Activated T-helper 1 cell treated with anti-CD3 and anti-CD28 coated beads, Interleukin-12 subunit alpha, Interleukin-12 subunit beta, Interleukin-2, Interleukin-4 antibody, amounts not matched to agents 30 ng/mL and 10 ng/mL and 1 ng/mL, durations not matched to agents 14 hours and 24 hours and 36 hours (primary cell): ENCODE measurements around the gene ZNF609. TPM values are rescaled to one million over a fixed set of nuclear protein-coding genes. Genes with fewer than 3 reads are reported as not detected.
A peak's percentile ranks its signal among the peaks of the same experiment; 100 is the strongest.

Experiments
- DNase-seq: peaks from one replicate; pipeline ENCODE4 v3.0.0; 2021; ENCODE audit warnings: low spot score
- H3K27ac Mint-ChIP-seq: one replicate; pipeline ENCODE4 v1.8.0; 2021; ENCODE audit warnings: mild to moderate bottlenecking, mixed read lengths
- H3K27me3 Mint-ChIP-seq: one replicate; pipeline ENCODE4 v1.8.0; 2022; ENCODE audit warnings: mild to moderate bottlenecking, moderate library complexity, mixed read lengths; ENCODE audit not compliant: insufficient read depth
- H3K36me3 Mint-ChIP-seq: one replicate; pipeline ENCODE4 v1.8.0; 2021; ENCODE audit warnings: low read depth, mixed read lengths
- H3K4me1 Mint-ChIP-seq: one replicate; pipeline ENCODE4 v1.8.0; 2021; ENCODE audit warnings: low read depth, mixed read lengths
- H3K4me3 Mint-ChIP-seq: one replicate; pipeline ENCODE4 v1.8.0; 2021; ENCODE audit warnings: mild to moderate bottlenecking, moderate library complexity, mixed read lengths
- H3K9me3 Mint-ChIP-seq: one replicate; pipeline ENCODE4 v1.8.0; 2021; ENCODE audit warnings: mixed read lengths
- intact Hi-C: fragments of 100-400 bp; cut with micrococcal nuclease; formaldehyde crosslinking; loops from one replicate; pipeline ENCODE4 v1.15.1; 2024
- total RNA-seq: library from RNA; stranded (reverse); gene quantifications from 2 replicates; pipeline ENCODE4 v1.2.3, GENCODE V29; 2022

The ZNF609 gene
- total RNA-seq, 1 donor from 2014 or later: 65.4 TPM

- Mint-ChIP-seq H3K4me3 (no peak overlapping the region), H3K27ac (no peak overlapping the region)
- intact Hi-C loops: no loop called here
These were observed 106.5 kb downstream of the ZNF609 start for GRCh38 chr15:64566629-64567427.

GRCh38 chr15:64568765-64569164 is 108.4 kb downstream of the ZNF609 start:
- Mint-ChIP-seq H3K4me3 (no peak overlapping the region), H3K9me3 (no peaks in the 10 kb centered on the region), H3K27ac (peak overlapping the region; percentile 18), H3K4me1 (peaks cover 49% of the 10 kb centered on the region), H3K27me3 (no peaks in the 10 kb centered on the region), H3K36me3 (peaks cover 19% of the 10 kb centered on the region)
- DNase-seq: no peak
- intact Hi-C loops: no loop called here

More at GRCh38 chr15:64566629-64567427, 106.5 kb downstream of the ZNF609 start:
- no peaks in the 10 kb centered on the region for H3K9me3 Mint-ChIP-seq
- H3K27me3 Mint-ChIP-seq: no peaks in the 10 kb centered on the region
- peaks cover 41% of the 10 kb centered on the region for H3K4me1 Mint-ChIP-seq
- no peak for DNase-seq
- H3K36me3 Mint-ChIP-seq: peaks cover 27% of the 10 kb centered on the region

- H3K27me3 Mint-ChIP-seq: no peaks in the 10 kb centered on the region
- intact Hi-C loops: no loop called here
- peaks cover 56% of the 10 kb centered on the region for H3K4me1 Mint-ChIP-seq
- no peaks in the 10 kb centered on the region for H3K9me3 Mint-ChIP-seq
- peak overlapping the region; percentile 44 for H3K27ac Mint-ChIP-seq
- H3K4me3 Mint-ChIP-seq: peak overlapping the region; percentile 33
- DNase-seq: no peak
- H3K36me3 Mint-ChIP-seq: peaks cover 21% of the 10 kb centered on the region
These were observed 111.5 kb downstream of the ZNF609 start for GRCh38 chr15:64571857-64572291.

- H3K27me3 Mint-ChIP-seq: no peaks in the 10 kb centered on the region
- peak overlapping the region; percentile 33 for H3K27ac Mint-ChIP-seq
- peaks cover 55% of the 10 kb centered on the region for H3K4me1 Mint-ChIP-seq
- DNase-seq: no peak
- peaks cover 20% of the 10 kb centered on the region for H3K36me3 Mint-ChIP-seq
- H3K9me3 Mint-ChIP-seq: no peaks in the 10 kb centered on the region
- no peak overlapping the region for H3K4me3 Mint-ChIP-seq
- intact Hi-C loops: no loop called here
These were observed 112.5 kb downstream of the ZNF609 start for GRCh38 chr15:64572856-64573255.

GRCh38 chr15:64574301-64575017 is 114.1 kb downstream of the ZNF609 start:
- Mint-ChIP-seq H3K36me3 (peaks cover 16% of the 10 kb centered on the region), H3K27ac (no peak overlapping the region), H3K9me3 (no peaks in the 10 kb centered on the region), H3K4me3 (no peak overlapping the region), H3K4me1 (peaks cover 39% of the 10 kb centered on the region), H3K27me3 (no peaks in the 10 kb centered on the region)
- intact Hi-C loops: no loop called here
- no peak for DNase-seq

GRCh38 chr15:64580696-64581407 is 120.5 kb downstream of the ZNF609 start:
- Mint-ChIP-seq H3K4me1 (peaks cover 19% of the 10 kb centered on the region), H3K9me3 (peaks cover 23% of the 10 kb centered on the region), H3K27ac (no peak overlapping the region), H3K36me3 (peaks cover 21% of the 10 kb centered on the region), H3K4me3 (no peak overlapping the region), H3K27me3 (no peaks in the 10 kb centered on the region)
- DNase-seq: no peak
- intact Hi-C loops: loop anchor here (5.0 kb wide), 1 partner anchor 41 kb away; no protein-coding TSS in a partner anchor

GRCh38 chr15:64581408-64581761 is 121.0 kb downstream of the ZNF609 start:
- intact Hi-C loops: loop anchor here (5.0 kb wide), 1 partner anchor 41 kb away; no protein-coding TSS in a partner anchor
- H3K4me1 Mint-ChIP-seq: peaks cover 21% of the 10 kb centered on the region
- H3K4me3 Mint-ChIP-seq: no peak overlapping the region
- H3K27me3 Mint-ChIP-seq: no peaks in the 10 kb centered on the region
- peaks cover 22% of the 10 kb centered on the region for H3K36me3 Mint-ChIP-seq
- peaks cover 23% of the 10 kb centered on the region for H3K9me3 Mint-ChIP-seq
- no peak for DNase-seq
- H3K27ac Mint-ChIP-seq: no peak overlapping the region

GRCh38 chr15:64582202-64582601 is 121.8 kb downstream of the ZNF609 start:
- Mint-ChIP-seq H3K4me1 (peaks cover 29% of the 10 kb centered on the region), H3K27ac (no peak overlapping the region)

GRCh38 chr15:64583519-64583918 is 123.1 kb downstream of the ZNF609 start:
- Mint-ChIP-seq H3K27ac (peak overlapping the region; percentile 71), H3K4me1 (peaks cover 39% of the 10 kb centered on the region), H3K9me3 (peaks cover 23% of the 10 kb centered on the region), H3K4me3 (peak overlapping the region; percentile 17), H3K36me3 (peaks cover 27% of the 10 kb centered on the region), H3K27me3 (no peaks in the 10 kb centered on the region)
- DNase-seq: no peak
- intact Hi-C loops: loop anchor here (2.0 to 5.0 kb wide), 2 partner anchors 39 to 51 kb away; no protein-coding TSS in a partner anchor

More at GRCh38 chr15:64582202-64582601, 121.8 kb downstream of the ZNF609 start:
- peaks cover 23% of the 10 kb centered on the region for H3K9me3 Mint-ChIP-seq
- DNase-seq: no peak
- no peaks in the 10 kb centered on the region for H3K27me3 Mint-ChIP-seq
- H3K4me3 Mint-ChIP-seq: no peak overlapping the region
- intact Hi-C loops: loop anchor here (2.0 to 5.0 kb wide), 2 partner anchors 40 to 53 kb away; no protein-coding TSS in a partner anchor
- H3K36me3 Mint-ChIP-seq: peaks cover 26% of the 10 kb centered on the region

GRCh38 chr15:64583983-64584382 is 123.6 kb downstream of the ZNF609 start:
- intact Hi-C loops: loop anchor here (2.0 to 5.0 kb wide), 2 partner anchors 38 to 51 kb away; no protein-coding TSS in a partner anchor
- peaks cover 43% of the 10 kb centered on the region for H3K4me1 Mint-ChIP-seq
- peaks cover 25% of the 10 kb centered on the region for H3K36me3 Mint-ChIP-seq
- H3K27me3 Mint-ChIP-seq: no peaks in the 10 kb centered on the region
- H3K9me3 Mint-ChIP-seq: peaks cover 23% of the 10 kb centered on the region
- H3K27ac Mint-ChIP-seq: peak overlapping the region; percentile 71
- H3K4me3 Mint-ChIP-seq: peak overlapping the region; percentile 17
- no peak for DNase-seq

- no peak for DNase-seq
- Mint-ChIP-seq H3K9me3 (peaks cover 6% of the 10 kb centered on the region), H3K27me3 (no peaks in the 10 kb centered on the region), H3K4me1 (peaks cover 57% of the 10 kb centered on the region), H3K4me3 (no peak overlapping the region), H3K27ac (no peak overlapping the region), H3K36me3 (peaks cover 19% of the 10 kb centered on the region)
- intact Hi-C loops: no loop called here
These were observed 126.0 kb downstream of the ZNF609 start for GRCh38 chr15:64586259-64586870.

GRCh38 chr15:64586984-64587383 is 126.6 kb downstream of the ZNF609 start:
- H3K36me3 Mint-ChIP-seq: peaks cover 16% of the 10 kb centered on the region
- H3K9me3 Mint-ChIP-seq: peaks cover 1% of the 10 kb centered on the region
- H3K27ac Mint-ChIP-seq: no peak overlapping the region
- no peak for DNase-seq
- H3K4me3 Mint-ChIP-seq: no peak overlapping the region
- H3K27me3 Mint-ChIP-seq: no peaks in the 10 kb centered on the region
- peaks cover 54% of the 10 kb centered on the region for H3K4me1 Mint-ChIP-seq
- intact Hi-C loops: no loop called here
